H7 (cell line): ENCODE measurements around the gene BRD9. TPM values are rescaled to one million over a fixed set of nuclear protein-coding genes. Genes with fewer than 3 reads are reported as not detected.

Experiments used
- DNase-seq: peaks from one replicate; pipeline ENCODE4 v3.0.0; 2012
- H3K27me3 ChIP-seq: 2 replicates; pipeline ENCODE4 v1.6.0; 2011; ENCODE audit warnings: mild to moderate bottlenecking, low read length; ENCODE audit not compliant: control insufficient read depth, insufficient read depth
- H3K36me3 ChIP-seq: replicated peaks from 2 replicates; pipeline ENCODE4 v1.5.1; 2011; ENCODE audit warnings: low read length; ENCODE audit not compliant: control insufficient read depth, insufficient read depth
- H3K4me3 ChIP-seq: 2 replicates; pipeline ENCODE4 v1.5.1; 2011; ENCODE audit warnings: low read depth, mild to moderate bottlenecking, control low read depth, low read length, moderate library complexity; ENCODE audit not compliant: insufficient read depth
- total RNA-seq: library from RNA; depleted of rRNA; stranded (reverse); fragments of >200 nt; shearing (Covaris generic); gene quantifications from 2 replicates; pipeline ENCODE4 v1.2.3, GENCODE V29; 2014

The BRD9 gene
- total RNA-seq, 1 experiment from 2014 or later, result 32.1 TPM

DNA sequence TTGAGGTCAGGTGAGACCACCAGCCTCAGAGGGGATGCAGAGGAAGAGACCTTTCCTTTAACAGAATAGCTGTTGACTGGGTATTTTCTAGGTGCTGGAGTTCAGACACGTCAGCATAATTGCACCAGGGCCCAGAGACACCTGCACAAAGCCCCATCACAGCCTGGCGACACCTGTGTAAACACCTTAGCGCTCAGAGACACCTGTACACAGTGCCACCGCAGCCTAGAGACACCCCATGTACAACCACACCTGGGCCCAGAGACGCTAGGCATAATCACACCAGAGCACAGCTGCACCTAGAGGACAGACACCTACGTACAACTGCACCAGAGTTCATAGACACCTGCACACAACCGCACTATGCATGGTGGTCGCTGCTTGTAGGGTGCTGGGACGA lies 1.1 kb upstream of the BRD9 start:
- DNase-seq, result no peak
- H3K27me3 ChIP-seq, result no peaks in the 10 kb centered on the region
- peaks cover 36% of the 10 kb centered on the region for H3K36me3 ChIP-seq
- peak overlapping the region; percentile 92 for H3K4me3 ChIP-seq

DNA sequence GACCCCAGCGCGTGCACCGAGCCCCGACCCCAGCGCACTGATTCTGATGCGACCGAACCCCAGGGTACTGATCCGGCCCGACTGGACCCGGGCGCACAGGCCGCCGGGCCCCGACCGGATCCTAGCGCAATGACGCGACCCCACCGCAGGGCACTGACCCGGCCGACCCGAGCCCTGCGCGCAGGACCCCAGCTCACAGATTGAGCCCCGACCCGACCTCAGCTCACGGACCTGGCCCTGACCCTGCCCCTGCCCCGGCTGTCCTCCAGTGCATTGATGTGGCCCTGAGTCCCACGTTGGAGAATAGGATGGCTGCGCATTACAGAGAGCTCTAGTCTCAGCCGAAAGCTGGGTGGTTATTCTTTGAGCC lies 521 bp upstream of the BRD9 start:
- DNase-seq, result peak; percentile 88
- peaks cover 41% of the 10 kb centered on the region for H3K36me3 ChIP-seq

DNA sequence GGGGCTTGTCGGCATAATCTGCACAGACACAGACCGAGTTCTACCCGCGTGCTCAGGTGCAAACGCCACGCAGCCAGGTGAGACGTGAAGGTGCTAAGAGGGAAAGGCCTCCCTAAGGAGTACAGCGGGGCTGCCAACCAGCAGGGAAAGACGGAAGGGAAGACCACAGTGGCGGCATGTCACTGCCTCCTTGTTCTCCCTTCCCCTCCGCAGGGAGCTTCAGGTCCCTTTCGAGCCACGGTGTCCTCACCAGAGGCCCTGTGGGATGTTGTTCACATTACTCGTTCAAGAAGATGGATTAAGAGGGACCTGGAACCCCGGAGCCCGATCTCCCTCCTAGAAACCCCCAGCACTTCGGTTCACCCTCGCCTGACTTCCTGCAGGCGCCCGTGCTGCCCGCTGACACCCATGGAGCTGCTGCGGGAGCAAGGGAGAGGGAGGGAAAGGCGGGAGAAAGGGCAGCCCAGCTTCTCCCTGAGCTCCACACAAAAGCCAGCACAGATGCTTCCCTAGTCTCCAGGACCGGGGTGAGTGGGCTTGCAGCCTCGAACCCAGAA lies 686 bp downstream of the BRD9 start:
- no peaks in the 10 kb centered on the region for H3K27me3 ChIP-seq
- H3K4me3 ChIP-seq, result peak overlapping the region; percentile 92
- peaks cover 50% of the 10 kb centered on the region for H3K36me3 ChIP-seq
- no peak for DNase-seq

More for the DNA sequence above, 521 bp upstream of the BRD9 start:
- Histone ChIP-seq H3K4me3 (peak overlapping the region; percentile 92), H3K27me3 (no peaks in the 10 kb centered on the region)

DNA sequence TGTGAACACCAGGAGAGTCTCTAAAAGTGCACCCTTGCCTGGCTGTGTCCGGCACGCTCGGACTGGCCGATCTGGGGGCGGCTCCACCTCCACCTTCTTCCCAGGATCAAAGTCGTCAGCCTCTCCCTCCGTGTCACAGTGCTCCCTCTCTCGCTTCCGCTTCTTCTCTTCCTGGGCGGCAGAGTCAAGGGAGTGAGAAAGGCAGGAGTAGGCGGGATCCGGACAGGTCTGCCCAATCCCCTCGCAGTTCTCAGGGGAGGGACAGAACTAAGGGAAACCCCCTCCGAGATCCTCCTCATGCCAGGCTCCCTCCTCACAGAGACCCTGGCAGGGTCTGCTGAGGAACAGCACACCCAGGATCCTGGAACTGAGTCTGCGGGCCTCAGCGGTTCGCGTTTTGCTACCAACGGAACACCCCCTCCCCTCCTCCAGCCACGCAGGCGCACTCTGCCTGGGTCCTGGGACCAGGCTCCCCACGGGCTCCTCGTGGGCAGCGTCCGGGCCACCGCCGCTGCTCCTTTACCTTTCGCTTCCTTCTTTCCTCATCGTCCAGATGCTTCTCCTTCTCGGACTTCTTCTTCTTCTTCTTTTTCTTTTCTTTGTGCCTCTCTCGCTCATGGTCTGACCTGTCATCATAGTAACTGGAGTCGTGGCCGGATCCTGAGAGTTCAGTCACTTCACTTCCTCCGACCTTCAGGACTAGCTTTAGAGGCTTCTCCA lies 1.3 kb downstream of the BRD9 start:
- peak overlapping the region; percentile 92 for H3K4me3 ChIP-seq
- peak; percentile 89 for DNase-seq
- H3K36me3 ChIP-seq, result peaks cover 50% of the 10 kb centered on the region
- no peaks in the 10 kb centered on the region for H3K27me3 ChIP-seq

DNA sequence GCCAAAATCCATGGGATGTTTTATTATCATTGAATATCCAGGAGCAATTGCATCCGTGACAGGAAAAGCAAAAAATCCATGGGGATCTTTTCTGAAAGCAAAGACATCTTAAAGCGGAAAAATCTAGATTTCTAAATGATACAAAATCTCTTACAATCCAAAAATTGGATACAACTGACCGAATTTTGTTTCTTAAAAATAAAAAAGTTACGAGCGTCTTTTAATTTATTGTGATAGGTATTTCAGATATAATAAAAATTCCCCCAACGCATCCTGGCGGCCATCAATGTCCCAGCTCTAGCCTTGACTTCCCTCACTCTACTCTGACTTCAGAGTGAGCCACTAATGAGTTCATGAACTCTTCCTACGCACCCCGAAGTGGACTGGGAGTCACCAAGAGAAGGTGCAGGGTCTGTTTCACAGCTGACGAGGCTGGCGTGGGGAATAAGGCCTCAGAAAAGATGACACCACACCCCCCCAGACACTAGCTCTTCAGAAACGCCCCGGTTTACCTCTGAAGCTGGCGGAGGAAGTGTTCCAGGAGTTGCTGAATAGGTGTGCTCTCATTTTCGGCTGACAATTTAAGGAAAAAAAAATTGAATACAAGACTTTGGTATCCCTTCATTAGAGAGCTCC lies 3.4 kb downstream of the BRD9 start:
- H3K4me3 ChIP-seq, result no peak overlapping the region
- no peak for DNase-seq
- H3K36me3 ChIP-seq, result peaks cover 58% of the 10 kb centered on the region
- H3K27me3 ChIP-seq, result no peaks in the 10 kb centered on the region

DNA sequence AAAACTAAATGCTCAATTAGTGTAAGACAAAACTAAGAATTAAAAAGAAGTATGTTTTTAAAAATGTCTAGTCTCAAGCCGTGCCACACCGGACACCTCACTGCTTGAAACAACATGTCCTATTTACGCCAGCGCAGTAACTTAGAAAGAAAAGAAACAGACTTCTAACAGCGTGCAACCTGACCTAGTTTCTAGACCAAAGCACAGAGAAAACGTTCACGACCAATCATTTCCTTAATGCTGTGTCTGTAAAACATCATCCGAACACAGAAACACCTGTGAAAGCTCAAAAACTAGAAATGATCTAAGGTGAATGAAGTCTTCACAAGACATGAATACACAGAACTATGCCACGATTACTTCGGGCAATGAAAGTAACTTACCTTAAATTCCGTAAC lies 4.0 kb downstream of the BRD9 start:
- no peak for DNase-seq
- Histone ChIP-seq H3K36me3 (peaks cover 62% of the 10 kb centered on the region), H3K4me3 (no peak overlapping the region), H3K27me3 (no peaks in the 10 kb centered on the region)

DNA sequence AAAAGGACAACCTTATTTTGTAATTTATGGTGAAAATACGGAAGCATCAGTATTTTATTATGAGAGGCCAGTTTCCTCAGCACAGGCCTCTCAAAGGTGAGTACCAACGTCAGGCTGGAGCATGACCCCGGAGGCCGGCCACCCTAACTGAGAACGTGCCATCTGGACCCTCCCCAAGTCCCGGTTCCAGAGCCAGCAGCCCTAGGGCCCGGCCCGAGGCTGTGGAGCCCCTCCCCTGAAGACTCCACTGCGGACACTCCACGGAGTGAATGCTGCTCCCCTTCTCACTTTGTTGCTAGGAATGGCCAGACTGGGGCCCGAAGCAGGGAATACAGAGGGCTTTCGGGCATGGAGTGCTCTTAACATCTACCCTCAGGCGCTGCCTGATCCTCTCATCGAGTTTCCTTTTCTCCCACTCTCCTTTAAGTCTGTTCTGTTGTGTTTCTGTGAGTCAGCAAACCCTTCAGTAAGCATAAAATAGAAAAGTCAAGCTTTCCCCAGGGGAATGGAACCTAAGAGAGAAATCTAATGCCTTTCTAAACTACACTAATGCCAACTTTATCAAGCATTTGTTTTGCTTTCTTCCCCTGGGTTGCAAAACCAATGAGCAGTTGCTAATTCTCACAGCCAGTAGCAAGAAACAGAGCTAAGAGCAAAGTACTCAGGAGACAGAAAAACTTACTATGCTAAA lies 4.5 kb downstream of the BRD9 start:
- Histone ChIP-seq H3K27me3 (no peaks in the 10 kb centered on the region), H3K36me3 (peaks cover 67% of the 10 kb centered on the region), H3K4me3 (no peak overlapping the region)
- DNase-seq, result no peak

DNA sequence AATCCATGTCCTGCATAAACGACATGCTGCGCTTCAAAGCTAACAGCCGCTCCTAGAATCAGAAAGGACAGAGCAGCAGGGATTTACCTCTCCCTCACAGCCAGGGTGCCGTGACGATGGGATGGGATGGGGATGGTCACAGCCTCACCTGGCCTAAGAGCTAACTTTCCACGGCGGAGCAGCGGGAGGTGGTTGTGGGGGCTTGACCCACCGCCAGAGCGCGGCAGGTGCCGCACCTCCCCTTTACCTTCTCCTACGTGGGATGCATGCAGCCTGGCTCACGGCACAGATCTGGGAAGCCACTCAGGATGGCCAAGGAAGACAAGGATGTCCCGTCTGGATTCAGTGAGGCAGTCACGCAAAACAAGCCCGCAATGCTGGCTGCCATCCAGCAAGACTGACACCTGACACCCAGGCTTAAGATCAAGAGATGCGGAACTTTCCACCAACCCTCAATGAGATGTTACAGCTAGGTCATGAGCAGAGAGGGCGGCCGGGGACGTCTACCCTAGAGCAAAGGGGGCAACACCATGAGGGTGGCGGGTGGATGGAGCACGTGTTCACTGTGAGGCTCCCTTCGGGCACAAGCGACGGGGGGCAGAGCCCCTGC lies 5.8 kb downstream of the BRD9 start:
- no peak for DNase-seq
- no peaks in the 10 kb centered on the region for H3K27me3 ChIP-seq
- no peak overlapping the region for H3K4me3 ChIP-seq
- peaks cover 80% of the 10 kb centered on the region for H3K36me3 ChIP-seq

DNA sequence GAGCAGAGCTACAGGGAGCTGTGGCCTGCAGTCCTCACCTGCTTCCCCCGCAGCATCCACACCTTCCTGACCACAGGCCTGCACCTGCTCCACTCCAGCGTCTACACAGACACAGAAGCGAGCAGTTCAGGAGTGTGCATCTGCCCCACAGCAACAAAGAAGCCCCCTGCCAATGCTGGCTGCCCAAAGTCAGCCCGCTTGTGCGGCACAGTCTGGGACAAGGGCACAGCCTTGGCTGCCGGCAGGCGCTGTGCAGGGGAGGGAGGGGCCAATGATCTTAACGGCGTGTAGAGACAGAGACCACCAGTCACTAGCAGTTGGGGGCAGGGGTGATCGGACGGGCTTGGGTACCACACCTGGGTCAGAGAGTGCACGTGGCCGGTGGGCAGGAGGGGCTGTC lies 6.6 kb downstream of the BRD9 start:
- Histone ChIP-seq H3K36me3 (peaks cover 84% of the 10 kb centered on the region), H3K27me3 (no peaks in the 10 kb centered on the region), H3K4me3 (no peak overlapping the region)
- no peak for DNase-seq

DNA sequence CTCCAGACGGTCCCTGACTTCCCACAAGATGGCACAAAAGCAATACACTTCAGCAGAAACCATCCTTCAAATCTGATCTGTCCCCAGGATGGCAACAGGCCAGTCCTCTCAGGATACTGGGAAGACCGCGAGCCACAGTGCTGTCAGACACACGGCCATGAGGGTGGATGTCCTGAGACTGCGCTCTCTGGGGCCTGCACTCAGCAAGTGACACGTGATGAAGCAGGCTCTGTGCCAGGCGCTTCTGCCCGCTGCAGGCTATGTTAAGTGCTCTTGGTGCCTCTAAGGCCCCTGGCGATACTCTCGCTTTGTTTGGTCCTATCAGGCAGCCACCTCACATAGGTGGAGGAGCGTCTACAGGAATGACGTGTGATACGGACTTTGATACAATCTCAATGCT lies 7.1 kb downstream of the BRD9 start:
- Histone ChIP-seq H3K36me3 (peaks cover 79% of the 10 kb centered on the region), H3K4me3 (no peak overlapping the region), H3K27me3 (no peaks in the 10 kb centered on the region)
- no peak for DNase-seq

DNA sequence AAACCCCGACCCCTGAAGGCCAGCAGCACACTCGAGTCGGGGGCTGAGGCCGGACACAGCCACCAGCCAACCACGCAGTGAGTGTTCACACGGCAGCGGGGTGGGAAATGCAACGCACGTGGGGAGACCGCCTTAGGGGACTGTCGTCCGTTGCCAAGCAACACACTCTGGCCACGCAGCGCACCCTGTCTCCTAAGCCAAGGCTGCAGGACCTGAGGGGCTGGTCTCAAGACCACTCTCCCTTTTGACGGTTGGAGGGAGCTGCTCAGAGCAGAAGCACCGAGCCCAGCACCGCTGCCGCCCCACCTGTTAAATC lies 7.5 kb downstream of the BRD9 start:
- DNase-seq, result no peak
- H3K4me3 ChIP-seq, result no peak overlapping the region
- H3K36me3 ChIP-seq, result peaks cover 75% of the 10 kb centered on the region
- no peaks in the 10 kb centered on the region for H3K27me3 ChIP-seq

DNA sequence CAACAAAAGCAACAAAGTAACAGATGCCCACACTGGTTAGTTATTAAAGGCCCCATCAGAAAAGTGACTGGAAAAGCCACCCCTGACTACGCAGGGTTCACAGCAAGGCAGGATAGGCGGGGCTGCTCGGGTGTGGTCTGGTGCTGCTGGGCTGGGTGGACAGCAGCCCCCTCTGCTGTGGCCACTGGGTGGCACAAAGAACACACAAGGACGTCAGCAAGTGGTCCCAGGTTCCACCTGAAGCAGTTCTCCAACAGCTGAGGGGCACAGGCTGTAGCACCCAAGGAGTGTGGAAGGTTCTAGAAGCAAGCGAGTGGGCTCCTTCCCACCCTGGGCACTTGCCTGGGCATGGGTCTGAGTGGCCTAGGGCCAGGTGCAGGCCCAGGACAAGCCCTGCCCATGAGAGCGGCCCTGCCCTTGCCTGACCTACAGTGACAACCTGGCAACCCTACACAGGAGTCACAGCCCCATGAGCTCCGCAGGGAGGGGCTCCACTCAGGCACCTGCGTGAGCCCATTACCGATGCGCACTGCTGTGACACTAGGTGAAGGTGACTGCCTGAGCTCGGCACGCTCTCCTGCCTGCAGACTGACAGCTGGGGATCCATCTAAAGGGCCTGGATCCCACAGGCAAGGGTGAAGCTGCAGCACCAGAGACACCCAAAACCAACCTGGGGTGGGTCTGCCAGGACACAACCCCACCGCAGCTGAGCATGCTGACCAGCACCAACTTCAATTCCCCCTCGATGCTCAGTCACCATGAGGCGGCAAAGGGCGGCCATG lies 8.1 kb downstream of the BRD9 start:
- H3K36me3 ChIP-seq, result peaks cover 70% of the 10 kb centered on the region

DNA sequence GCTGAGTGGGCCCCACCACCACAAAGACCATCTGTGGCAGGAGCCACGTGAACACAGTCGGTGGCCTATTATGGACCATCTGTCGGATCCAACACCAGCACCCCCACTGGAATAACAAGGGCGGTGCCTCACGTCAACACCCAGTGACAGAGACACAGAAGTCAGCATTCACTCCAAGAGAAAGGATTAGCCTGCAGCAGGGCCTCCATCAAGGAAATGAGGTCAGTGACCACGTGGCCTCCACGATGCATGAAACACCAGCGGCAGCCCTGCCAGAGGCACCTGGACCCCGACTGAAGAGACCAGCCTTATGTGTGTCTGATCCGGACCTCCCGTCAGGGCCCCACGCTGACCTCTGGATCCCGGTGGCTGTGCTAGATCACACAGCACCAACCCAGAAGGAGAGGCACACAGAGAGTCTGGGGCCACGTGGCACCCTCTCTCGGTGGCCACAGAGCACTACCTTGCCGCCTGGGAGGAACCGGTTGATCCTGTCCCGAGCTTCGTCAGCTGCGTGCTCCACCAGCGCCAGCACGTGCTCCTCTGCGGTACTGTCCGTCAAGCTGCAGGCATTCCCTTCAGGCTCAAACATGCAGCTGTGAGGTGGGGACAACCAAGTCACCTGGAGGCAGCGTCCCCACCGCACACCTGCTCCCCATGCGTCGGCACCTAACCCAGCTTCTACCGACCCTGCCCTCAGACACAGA lies 9.0 kb downstream of the BRD9 start:
- Histone ChIP-seq H3K4me3 (no peak overlapping the region), H3K36me3 (peaks cover 64% of the 10 kb centered on the region), H3K27me3 (no peaks in the 10 kb centered on the region)
- DNase-seq, result peak; percentile 43

More for the DNA sequence above, 8.1 kb downstream of the BRD9 start:
- no peaks in the 10 kb centered on the region for H3K27me3 ChIP-seq
- no peak overlapping the region for H3K4me3 ChIP-seq
- DNase-seq, result peak; percentile 52
